Measurements from ENCODE around the gene MACF1. TPM values are rescaled to one million over a fixed set of nuclear protein-coding genes. Genes with fewer than 3 reads are reported as not detected.
"Not testable (repeated sequence)": the region's sequence is repeated elsewhere in the genome, so short reads cannot be mapped to it uniquely, and the experiment has no call there.

The MACF1 gene
- total RNA-seq, 1 donor from 2014 or later, result 881 TPM

GRCh38 chr1:39452540-39452939 is 248.0 kb downstream of the MACF1 start:
- no peak for DNase-seq (ENCODE audit: low read depth)

GRCh38 chr1:39453603-39454002 is 249.1 kb downstream of the MACF1 start:
- peak; percentile 18 for DNase-seq (ENCODE audit: low read depth)

GRCh38 chr1:39458991-39459390 is 254.5 kb downstream of the MACF1 start:
- no peak for DNase-seq (ENCODE audit: low read depth)

GRCh38 chr1:39462074-39462473 is 257.6 kb downstream of the MACF1 start:
- no peak for DNase-seq (ENCODE audit: low read depth)

- DNase-seq (ENCODE audit: low read depth), result no peak
Measured at GRCh38 chr1:39466413-39467107, 262.1 kb downstream of the MACF1 start.

GRCh38 chr1:39467108-39467720 is 262.7 kb downstream of the MACF1 start:
- not testable (repeated sequence) for DNase-seq (ENCODE audit: low read depth)

GRCh38 chr1:39469150-39469549 is 264.7 kb downstream of the MACF1 start:
- DNase-seq (ENCODE audit: low read depth), result no peak

- DNase-seq (ENCODE audit: low read depth), result no peak
Measured at GRCh38 chr1:39470040-39470439, 265.5 kb downstream of the MACF1 start.

- DNase-seq (ENCODE audit: low read depth), result no peak
Measured at GRCh38 chr1:39472826-39473225, 268.3 kb downstream of the MACF1 start.

- no peak for DNase-seq (ENCODE audit: low read depth)
Measured at GRCh38 chr1:39473324-39473723, 268.8 kb downstream of the MACF1 start.

GRCh38 chr1:39474810-39475209 is 270.3 kb downstream of the MACF1 start:
- DNase-seq (ENCODE audit: low read depth), result no peak

- not testable (repeated sequence) for DNase-seq (ENCODE audit: low read depth)
Measured at GRCh38 chr1:39475551-39475950, 271.1 kb downstream of the MACF1 start.

GRCh38 chr1:39478126-39478915 is 273.8 kb downstream of the MACF1 start:
- no peak for DNase-seq (ENCODE audit: low read depth)

- DNase-seq (ENCODE audit: low read depth), result no peak
Measured at GRCh38 chr1:39481289-39481688, 276.8 kb downstream of the MACF1 start.

GRCh38 chr1:39483276-39483675 is 278.8 kb downstream of the MACF1 start:
- no peak for DNase-seq (ENCODE audit: low read depth)

- DNase-seq (ENCODE audit: low read depth), result no peak
Measured at GRCh38 chr1:39484564-39484963, 280.1 kb downstream of the MACF1 start.

- no peak for DNase-seq (ENCODE audit: low read depth)
Measured at GRCh38 chr1:39485046-39485803, 280.7 kb downstream of the MACF1 start.

GRCh38 chr1:39488012-39488545 is 283.6 kb downstream of the MACF1 start:
- no peak for DNase-seq (ENCODE audit: low read depth)

GRCh38 chr1:39488793-39489566 is 284.5 kb downstream of the MACF1 start:
- no peak for DNase-seq (ENCODE audit: low read depth)

GRCh38 chr1:39489567-39490239 is 285.2 kb downstream of the MACF1 start:
- no peak for DNase-seq (ENCODE audit: low read depth)

Measured in renal cortical epithelial cell (primary cell).